Measurements from ENCODE around the gene ADAMTSL4.
"Not testable (repeated sequence)": the region's sequence is repeated elsewhere in the genome, so short reads cannot be mapped to it uniquely, and the experiment has no call there.

ADAMTSL4 gene

GRCh38 chr1:150596095-150596892, 47.1 kb downstream of the ADAMTSL4 start:
- H3K27ac ChIP-seq (ENCODE audit: low read depth in 2 of 2, low read length in 2 of 2), result peak overlapping the region; percentile 32 to 57
- no peak overlapping the region for H3K4me3 ChIP-seq (ENCODE audit: low read length in 2 of 2)
- H3K9me3 ChIP-seq (ENCODE audit: control insufficient read depth in 2 of 2, low read length in 2 of 2), result no peaks in the 10 kb centered on the region
- H3K27me3 ChIP-seq (ENCODE audit: control insufficient read depth in 2 of 2, insufficient read depth in 2 of 2, low read length in 2 of 2), result no peaks in the 10 kb centered on the region
- H3K9ac ChIP-seq (ENCODE audit: low read depth in 1 of 2, low read length in 2 of 2), result no peak overlapping the region
- H3K36me3 ChIP-seq (ENCODE audit: control insufficient read depth in 2 of 2, insufficient read depth in 2 of 2, low read length in 2 of 2), result peaks cover 0 to 2% of the 10 kb centered on the region in 2 donors
- peaks cover 0 to 3% of the 10 kb centered on the region in 2 donors for H3K4me1 ChIP-seq (ENCODE audit: control insufficient read depth in 2 of 2, insufficient read depth in 2 of 2, low read length in 2 of 2)

- Histone ChIP-seq H3K4me3 (ENCODE audit: low read length in 2 of 2) (no peak overlapping the region), H3K9ac (ENCODE audit: low read depth in 1 of 2, low read length in 2 of 2) (no peak overlapping the region), H3K4me1 (ENCODE audit: control insufficient read depth in 2 of 2, insufficient read depth in 2 of 2, low read length in 2 of 2) (peaks cover 0 to 3% of the 10 kb centered on the region in 2 donors), H3K27ac (ENCODE audit: low read depth in 2 of 2, low read length in 2 of 2) (peak overlapping the region in 1 of 2 donors; percentile 13), H3K36me3 (ENCODE audit: control insufficient read depth in 2 of 2, insufficient read depth in 2 of 2, low read length in 2 of 2) (peaks cover 0 to 2% of the 10 kb centered on the region in 2 donors), H3K27me3 (ENCODE audit: control insufficient read depth in 2 of 2, insufficient read depth in 2 of 2, low read length in 2 of 2) (no peaks in the 10 kb centered on the region), H3K9me3 (ENCODE audit: control insufficient read depth in 2 of 2, low read length in 2 of 2) (no peaks in the 10 kb centered on the region)
Observed at GRCh38 chr1:150596976-150597375, 47.8 kb downstream of the ADAMTSL4 start.

GRCh38 chr1:150598346-150598745, 49.1 kb downstream of the ADAMTSL4 start:
- not testable (repeated sequence) for H3K9me3 ChIP-seq (ENCODE audit: control insufficient read depth in 2 of 2, low read length in 2 of 2); H3K9ac ChIP-seq (ENCODE audit: low read depth in 1 of 2, low read length in 2 of 2); H3K4me3 ChIP-seq (ENCODE audit: low read length in 2 of 2); H3K4me1 ChIP-seq (ENCODE audit: control insufficient read depth in 2 of 2, insufficient read depth in 2 of 2, low read length in 2 of 2); H3K36me3 ChIP-seq (ENCODE audit: control insufficient read depth in 2 of 2, insufficient read depth in 2 of 2, low read length in 2 of 2); H3K27ac ChIP-seq (ENCODE audit: low read depth in 2 of 2, low read length in 2 of 2); H3K27me3 ChIP-seq (ENCODE audit: control insufficient read depth in 2 of 2, insufficient read depth in 2 of 2, low read length in 2 of 2)

- Histone ChIP-seq H3K36me3 (ENCODE audit: control insufficient read depth in 2 of 2, insufficient read depth in 2 of 2, low read length in 2 of 2) (no peaks in the 10 kb centered on the region), H3K4me3 (ENCODE audit: low read length in 2 of 2) (no peak overlapping the region), H3K27me3 (ENCODE audit: control insufficient read depth in 2 of 2, insufficient read depth in 2 of 2, low read length in 2 of 2) (no peaks in the 10 kb centered on the region), H3K4me1 (ENCODE audit: control insufficient read depth in 2 of 2, insufficient read depth in 2 of 2, low read length in 2 of 2) (peaks cover 0 to 7% of the 10 kb centered on the region in 2 donors), H3K9me3 (ENCODE audit: control insufficient read depth in 2 of 2, low read length in 2 of 2) (no peaks in the 10 kb centered on the region), H3K9ac (ENCODE audit: low read depth in 1 of 2, low read length in 2 of 2) (no peak overlapping the region), H3K27ac (ENCODE audit: low read depth in 2 of 2, low read length in 2 of 2) (no peak overlapping the region)
Observed at GRCh38 chr1:150601540-150601939, 52.3 kb downstream of the ADAMTSL4 start.

GRCh38 chr1:150602372-150602771, 53.2 kb downstream of the ADAMTSL4 start:
- not testable (repeated sequence) for H3K36me3 ChIP-seq (ENCODE audit: control insufficient read depth in 2 of 2, insufficient read depth in 2 of 2, low read length in 2 of 2); H3K4me3 ChIP-seq (ENCODE audit: low read length in 2 of 2); H3K27me3 ChIP-seq (ENCODE audit: control insufficient read depth in 2 of 2, insufficient read depth in 2 of 2, low read length in 2 of 2); H3K9ac ChIP-seq (ENCODE audit: low read depth in 1 of 2, low read length in 2 of 2); H3K4me1 ChIP-seq (ENCODE audit: control insufficient read depth in 2 of 2, insufficient read depth in 2 of 2, low read length in 2 of 2); H3K27ac ChIP-seq (ENCODE audit: low read depth in 2 of 2, low read length in 2 of 2); H3K9me3 ChIP-seq (ENCODE audit: control insufficient read depth in 2 of 2, low read length in 2 of 2)

GRCh38 chr1:150603711-150604110, 54.5 kb downstream of the ADAMTSL4 start:
- no peak overlapping the region for H3K4me3 ChIP-seq (ENCODE audit: low read length in 2 of 2)
- H3K36me3 ChIP-seq (ENCODE audit: control insufficient read depth in 2 of 2, insufficient read depth in 2 of 2, low read length in 2 of 2), result no peaks in the 10 kb centered on the region
- peaks cover 0 to 5% of the 10 kb centered on the region in 2 donors for H3K4me1 ChIP-seq (ENCODE audit: control insufficient read depth in 2 of 2, insufficient read depth in 2 of 2, low read length in 2 of 2)
- H3K27me3 ChIP-seq (ENCODE audit: control insufficient read depth in 2 of 2, insufficient read depth in 2 of 2, low read length in 2 of 2), result no peaks in the 10 kb centered on the region
- H3K9ac ChIP-seq (ENCODE audit: low read depth in 1 of 2, low read length in 2 of 2), result no peak overlapping the region
- H3K27ac ChIP-seq (ENCODE audit: low read depth in 2 of 2, low read length in 2 of 2), result no peak overlapping the region
- no peaks in the 10 kb centered on the region for H3K9me3 ChIP-seq (ENCODE audit: control insufficient read depth in 2 of 2, low read length in 2 of 2)

- Histone ChIP-seq H3K4me3 (ENCODE audit: low read length in 2 of 2) (no peak overlapping the region), H3K27ac (ENCODE audit: low read depth in 2 of 2, low read length in 2 of 2) (peak overlapping the region; percentile 50 to 62), H3K27me3 (ENCODE audit: control insufficient read depth in 2 of 2, insufficient read depth in 2 of 2, low read length in 2 of 2) (no peaks in the 10 kb centered on the region), H3K9ac (ENCODE audit: low read depth in 1 of 2, low read length in 2 of 2) (no peak overlapping the region), H3K36me3 (ENCODE audit: control insufficient read depth in 2 of 2, insufficient read depth in 2 of 2, low read length in 2 of 2) (peaks cover 0 to 2% of the 10 kb centered on the region in 2 donors), H3K9me3 (ENCODE audit: control insufficient read depth in 2 of 2, low read length in 2 of 2) (no peaks in the 10 kb centered on the region), H3K4me1 (ENCODE audit: control insufficient read depth in 2 of 2, insufficient read depth in 2 of 2, low read length in 2 of 2) (peaks cover 0 to 5% of the 10 kb centered on the region in 2 donors)
Observed at GRCh38 chr1:150604226-150604588, 55.0 kb downstream of the ADAMTSL4 start.

GRCh38 chr1:150605451-150605731, 56.2 kb downstream of the ADAMTSL4 start:
- H3K9ac ChIP-seq (ENCODE audit: low read depth in 1 of 2, low read length in 2 of 2); H3K27ac ChIP-seq (ENCODE audit: low read depth in 2 of 2, low read length in 2 of 2); H3K27me3 ChIP-seq (ENCODE audit: control insufficient read depth in 2 of 2, insufficient read depth in 2 of 2, low read length in 2 of 2); H3K36me3 ChIP-seq (ENCODE audit: control insufficient read depth in 2 of 2, insufficient read depth in 2 of 2, low read length in 2 of 2); H3K9me3 ChIP-seq (ENCODE audit: control insufficient read depth in 2 of 2, low read length in 2 of 2); H3K4me1 ChIP-seq (ENCODE audit: control insufficient read depth in 2 of 2, insufficient read depth in 2 of 2, low read length in 2 of 2); H3K4me3 ChIP-seq (ENCODE audit: low read length in 2 of 2): not testable (repeated sequence)

- H3K27ac ChIP-seq (ENCODE audit: low read depth in 2 of 2, low read length in 2 of 2), result no peak overlapping the region
- H3K9me3 ChIP-seq (ENCODE audit: control insufficient read depth in 2 of 2, low read length in 2 of 2), result no peaks in the 10 kb centered on the region
- no peak overlapping the region for H3K9ac ChIP-seq (ENCODE audit: low read depth in 1 of 2, low read length in 2 of 2)
- H3K4me1 ChIP-seq (ENCODE audit: control insufficient read depth in 2 of 2, insufficient read depth in 2 of 2, low read length in 2 of 2), result peaks cover 6 to 18% of the 10 kb centered on the region in 2 donors
- H3K36me3 ChIP-seq (ENCODE audit: control insufficient read depth in 2 of 2, insufficient read depth in 2 of 2, low read length in 2 of 2), result peaks cover 0 to 3% of the 10 kb centered on the region in 2 donors
- no peaks in the 10 kb centered on the region for H3K27me3 ChIP-seq (ENCODE audit: control insufficient read depth in 2 of 2, insufficient read depth in 2 of 2, low read length in 2 of 2)
- H3K4me3 ChIP-seq (ENCODE audit: low read length in 2 of 2), result no peak overlapping the region
Observed at GRCh38 chr1:150606463-150607142, 57.4 kb downstream of the ADAMTSL4 start.

GRCh38 chr1:150609732-150610131, 60.5 kb downstream of the ADAMTSL4 start:
- Histone ChIP-seq H3K9ac (ENCODE audit: low read depth in 1 of 2, low read length in 2 of 2) (no peak overlapping the region), H3K27me3 (ENCODE audit: control insufficient read depth in 2 of 2, insufficient read depth in 2 of 2, low read length in 2 of 2) (no peaks in the 10 kb centered on the region), H3K36me3 (ENCODE audit: control insufficient read depth in 2 of 2, insufficient read depth in 2 of 2, low read length in 2 of 2) (peaks cover 0 to 3% of the 10 kb centered on the region in 2 donors), H3K27ac (ENCODE audit: low read depth in 2 of 2, low read length in 2 of 2) (peak overlapping the region; percentile 58 to 87), H3K9me3 (ENCODE audit: control insufficient read depth in 2 of 2, low read length in 2 of 2) (no peaks in the 10 kb centered on the region), H3K4me3 (ENCODE audit: low read length in 2 of 2) (no peak overlapping the region), H3K4me1 (ENCODE audit: control insufficient read depth in 2 of 2, insufficient read depth in 2 of 2, low read length in 2 of 2) (peaks cover 29 to 41% of the 10 kb centered on the region in 2 donors)
